ENCODE results near the gene CCT2.

The CCT2 gene

GRCh38 chr12:69645031-69645430, 59.8 kb downstream of the CCT2 start:
- DNase-seq: no peak

GRCh38 chr12:69647178-69647577, 61.9 kb downstream of the CCT2 start:
- no peak for DNase-seq

DNA sequence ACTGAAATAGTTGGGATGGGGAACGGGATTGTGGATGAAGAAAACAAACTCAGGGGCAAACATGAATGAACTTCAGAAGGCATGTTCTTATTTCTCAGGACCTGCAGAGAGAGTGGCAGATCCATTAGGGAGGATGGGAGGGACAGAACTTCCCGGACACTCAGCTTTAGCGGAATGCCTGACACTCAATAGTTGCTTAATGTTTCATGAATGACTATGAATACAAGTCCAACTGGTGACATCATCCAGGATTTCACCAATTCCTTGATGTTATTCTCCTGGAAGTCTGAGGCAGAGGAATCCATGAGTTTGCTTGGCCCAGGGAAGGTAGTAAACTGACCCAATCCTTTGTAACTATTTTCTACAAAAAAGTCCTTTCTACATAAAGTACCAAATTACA, 63.2 kb downstream of the CCT2 start:
- DNase-seq: no peak

GRCh38 chr12:69649529-69649928, 64.3 kb downstream of the CCT2 start:
- DNase-seq: no peak
